ENCODE measurements around the gene EFNA5.

- TF ChIP-seq CTCF (IDR thresholded peaks at IDR 0.05) = no peak
- TF ChIP-seq POLR2A (IDR thresholded peaks at IDR 0.05) = no peak
These were observed 127.9 kb downstream of the EFNA5 start for GRCh38 chr5:107542831-107543231.

Measured in uterus (tissue), 2 donors.